Colon (tissue), 2 donors: ENCODE measurements around the gene FAM24B.
"Not testable (repeated sequence)": the region's sequence is repeated elsewhere in the genome, so short reads cannot be mapped to it uniquely, and the experiment has no call there.

Experiments
- FAIRE-seq: peaks from 2 replicates; lab custom pipeline; 2012; peaks lifted over from hg19 to GRCh38; lab: Jason Lieb, UNC
- donor health status: control.
- donor health status: control.

FAM24B gene

GRCh38 chr10:122858042-122858441 lies 21.3 kb downstream of the FAM24B start:
- FAIRE-seq: not testable (repeated sequence)

- FAIRE-seq: no peak
Observed at GRCh38 chr10:122856902-122857301, 22.5 kb downstream of the FAM24B start.

- no peak for FAIRE-seq
Observed at GRCh38 chr10:122855745-122856144, 23.6 kb downstream of the FAM24B start.

- FAIRE-seq: no peak
Observed at GRCh38 chr10:122854648-122855047, 24.7 kb downstream of the FAM24B start.

- FAIRE-seq: no peak
Observed at GRCh38 chr10:122853665-122854313, 25.6 kb downstream of the FAM24B start.

- no peak for FAIRE-seq
Observed at GRCh38 chr10:122852261-122852660, 27.1 kb downstream of the FAM24B start.

GRCh38 chr10:122850705-122851640 lies 28.4 kb downstream of the FAM24B start:
- FAIRE-seq: no peak

GRCh38 chr10:122849900-122850605 lies 29.3 kb downstream of the FAM24B start:
- FAIRE-seq: no peak

GRCh38 chr10:122849090-122849489 lies 30.3 kb downstream of the FAM24B start:
- FAIRE-seq: no peak

GRCh38 chr10:122847782-122848604 lies 31.4 kb downstream of the FAM24B start:
- no peak for FAIRE-seq

- FAIRE-seq: no peak
Observed at GRCh38 chr10:122845783-122846332, 33.5 kb downstream of the FAM24B start, which contains the start of gene CUZD1. Gene CUZD1 (minus strand): TSS chr10:122845857. CDS start chr10:122845843, 14 bp downstream.

GRCh38 chr10:122844146-122844545 lies 35.2 kb downstream of the FAM24B start:
- no peak for FAIRE-seq

- FAIRE-seq: no peak
Observed at GRCh38 chr10:122841569-122841968, 37.8 kb downstream of the FAM24B start.

- no peak for FAIRE-seq
Observed at GRCh38 chr10:122839505-122839904, 39.9 kb downstream of the FAM24B start.

- FAIRE-seq: no peak
Observed at GRCh38 chr10:122838880-122839279, 40.5 kb downstream of the FAM24B start.

- FAIRE-seq: no peak
Observed at GRCh38 chr10:122835908-122836307, 43.5 kb downstream of the FAM24B start.

GRCh38 chr10:122830965-122831353 lies 48.4 kb downstream of the FAM24B start:
- FAIRE-seq: no peak

GRCh38 chr10:122830273-122830964 lies 49.0 kb downstream of the FAM24B start:
- FAIRE-seq: no peak

GRCh38 chr10:122829454-122829853 lies 49.9 kb downstream of the FAM24B start:
- no peak for FAIRE-seq

GRCh38 chr10:122828716-122829255 lies 50.6 kb downstream of the FAM24B start:
- no peak for FAIRE-seq
